HepG2 (cell line): ENCODE data around the gene TOP2A. TPM values are rescaled to one million over a fixed set of nuclear protein-coding genes. Genes with fewer than 3 reads are reported as not detected.
A peak's percentile ranks its signal among the peaks of the same experiment; 100 is the strongest.

Experiments used
- ARID2 ChIP-seq: sonication (generic); formaldehyde crosslinking; IDR thresholded peaks from 2 replicates; pipeline ENCODE4 v1.8.1; 2022; ENCODE audit warnings: mild to moderate bottlenecking, missing genetic modification reagents, borderline replicate concordance
- ATF7-NPFF ChIP-seq: sonication (generic); formaldehyde crosslinking; IDR thresholded peaks from 2 replicates; pipeline ENCODE4 v1.8.1; 2023; ENCODE audit warnings: mild to moderate bottlenecking, low read depth, missing genetic modification reagents, moderate library complexity
- KDM5A ChIP-seq: fragments of 200-600 bp; sonication (generic); IDR thresholded peaks from 2 replicates; pipeline ENCODE4 v1.7.0; 2018; ENCODE audit warnings: antibody characterized with exemption, mild to moderate bottlenecking, low read length, borderline replicate concordance
- NFAT5 ChIP-seq: sonication (generic); formaldehyde crosslinking; IDR thresholded peaks from 2 replicates; pipeline ENCODE4 v1.4.0; 2020; ENCODE audit warnings: missing genetic modification reagents
- NR2F1 ChIP-seq, 2 experiments: fragments of 450-650 bp in 1 of 2; formaldehyde crosslinking in 1 of 2; IDR thresholded peaks; 2 replicates each; pipeline versions ENCODE4 v1.5.0 to v1.6.1; 2016 to 2020; ENCODE audit warnings: mild to moderate bottlenecking in 1 of 2, missing compliant biosample characterization in 1 of 2, missing genetic modification reagents in 1 of 2, moderate library complexity in 1 of 2
- POLR2AphosphoS5 ChIP-seq: IDR thresholded peaks from 2 replicates; pipeline ENCODE4 v1.6.1; 2012; ENCODE audit warnings: low read depth, low read length
- SALL1 ChIP-seq: sonication (generic); formaldehyde crosslinking; IDR thresholded peaks from 2 replicates; pipeline ENCODE4 v1.8.0; 2022; ENCODE audit warnings: mild to moderate bottlenecking, missing genetic modification reagents
- SIN3A ChIP-seq: IDR thresholded peaks from 2 replicates; pipeline ENCODE4 v1.6.1; 2011; ENCODE audit warnings: low read depth, mild to moderate bottlenecking, control low read depth, low read length, borderline replicate concordance
- TARDBP ChIP-seq: sonication (generic); formaldehyde crosslinking; IDR thresholded peaks from 2 replicates; pipeline ENCODE4 v1.8.0; 2022; ENCODE audit warnings: mild to moderate bottlenecking, missing genetic modification reagents
- ZBTB10 ChIP-seq: sonication (generic); formaldehyde crosslinking; IDR thresholded peaks from 2 replicates; pipeline ENCODE4 v1.4.0; 2020; ENCODE audit warnings: missing genetic modification reagents, borderline replicate concordance
- ZBTB7B ChIP-seq: sonication (generic); formaldehyde crosslinking; IDR thresholded peaks from 2 replicates; pipeline ENCODE4 v1.4.0; 2020; ENCODE audit warnings: missing genetic modification reagents
- ZNF232 ChIP-seq: sonication (generic); formaldehyde crosslinking; IDR thresholded peaks from 2 replicates; pipeline ENCODE4 v1.4.0; 2020; ENCODE audit warnings: missing genetic modification reagents, borderline replicate concordance
- ZNF30 ChIP-seq: sonication (generic); formaldehyde crosslinking; IDR thresholded peaks from 2 replicates; pipeline ENCODE4 v1.5.0; 2020; ENCODE audit warnings: mild to moderate bottlenecking, missing genetic modification reagents
- ZNF34 ChIP-seq: sonication (generic); formaldehyde crosslinking; IDR thresholded peaks from 2 replicates; pipeline ENCODE4 v1.4.0; 2020; ENCODE audit warnings: mild to moderate bottlenecking, missing genetic modification reagents, borderline replicate concordance
- ZNF430 ChIP-seq: sonication (generic); formaldehyde crosslinking; IDR thresholded peaks from 2 replicates; pipeline ENCODE4 v1.9.0; 2021; ENCODE audit warnings: mild to moderate bottlenecking, missing genetic modification reagents
- ZNF441 ChIP-seq: sonication (generic); formaldehyde crosslinking; IDR thresholded peaks from 2 replicates; pipeline ENCODE4 v1.7.0; 2021; ENCODE audit warnings: missing genetic modification reagents, borderline replicate concordance
- ZNF564 ChIP-seq: sonication (generic); formaldehyde crosslinking; IDR thresholded peaks from 2 replicates; pipeline ENCODE4 v1.8.1; 2023; ENCODE audit warnings: mild to moderate bottlenecking, missing genetic modification reagents
- ZNF572 ChIP-seq: sonication (generic); formaldehyde crosslinking; IDR thresholded peaks from 2 replicates; pipeline ENCODE4 v1.5.1; 2020; ENCODE audit warnings: mild to moderate bottlenecking, missing genetic modification reagents
- ZNF580 ChIP-seq: IDR thresholded peaks from 2 replicates; pipeline ENCODE4 v1.6.1; 2016; ENCODE audit warnings: low read depth, borderline replicate concordance
- ZNF607 ChIP-seq: sonication (generic); formaldehyde crosslinking; IDR thresholded peaks from 2 replicates; pipeline ENCODE4 v1.5.1; 2020; ENCODE audit warnings: missing genetic modification reagents, mild to moderate bottlenecking, borderline replicate concordance
- ZNF777 ChIP-seq: sonication (generic); formaldehyde crosslinking; IDR thresholded peaks from 2 replicates; pipeline ENCODE4 v1.4.0; 2020; ENCODE audit warnings: missing genetic modification reagents
- polyA plus RNA-seq, 8 experiments: library from polyadenylated mRNA; depleted of rRNA in 3 of 8; stranded (reverse) in 7 of 8; unstranded in 1 of 8; fragments of >200 nt; fragmentation: Illumina TruSeq in 4 of 8; extraction: Trizol in 4 of 8; gene quantifications; 2 replicates each; pipeline versions ENCODE4 v1.2.1 to v1.2.3, GENCODE V29; 2011 to 2016; ENCODE audit warnings: low read depth in 4 of 8, missing spikeins in 1 of 8, mixed read lengths in 1 of 8; ENCODE audit not compliant: insufficient read depth in 1 of 8
- total RNA-seq, 5 experiments: library from RNA; depleted of rRNA; stranded (reverse); fragments of >200 nt; fragmentation: Illumina TruSeq; extraction: Trizol; gene quantifications; 2 replicates each; pipeline ENCODE4 v1.2.3, GENCODE V29; 2016; ENCODE audit warnings: low read depth in 1 of 5

The TOP2A gene
- total and polyA plus RNA-seq, 2 of the 13 experiments (the other 11 are each of a cell fraction or from before 2014, with no cell fraction given): 108 to 327 TPM

- TF ChIP-seq ZBTB7B (CRISPR knock-in tag) (peak; percentile 17; the same call in 1 of the 2 replicates), ZNF30 (CRISPR knock-in tag) (no peak), SALL1 (CRISPR knock-in tag) (peak; percentile 42; the same call in 1 of the 2 replicates), ZNF564 (0 out of 2 replicates have a peak, but pooled peaks have one; percentile 43), ZNF580 (CRISPR knock-in tag) (no peak), ZBTB10 (CRISPR knock-in tag) (peak; percentile 66; the same call in 1 of the 2 replicates), NR2F1 (CRISPR knock-in tag; IDR thresholded peaks at IDR 0.05) (0 out of 4 replicates have a peak, but pooled peaks of 1 of the 2 experiments have one; percentile 24), ZNF232 (CRISPR knock-in tag) (peak; percentile 49; the same call in 1 of the 2 replicates), ZNF607 (CRISPR knock-in tag) (peak; percentile 57; the same call in 1 of the 2 replicates), POLR2AphosphoS5 (peak; percentile 58; the same call in 1 of the 2 replicates), ZNF34 (CRISPR knock-in tag) (no peak), ARID2 (CRISPR knock-in tag) (0 out of 2 replicates have a peak, but pooled peaks have one; percentile 29), ATF7-NPFF (CRISPR knock-in tag) (peak; percentile 32; the same call in 1 of the 2 replicates), TARDBP (CRISPR knock-in tag) (peak; percentile 35; the same call in 1 of the 2 replicates), NFAT5 (CRISPR knock-in tag) (no peak), ZNF777 (CRISPR knock-in tag) (peak; percentile 95), ZNF430 (CRISPR knock-in tag) (0 out of 2 replicates have a peak, but pooled peaks have one; percentile 6), ZNF572 (peak; percentile 70; the same call in 1 of the 2 replicates), ZNF441 (no peak), KDM5A (peak; percentile 26; the same call in 1 of the 2 replicates), SIN3A (peak; percentile 85; the same call in 1 of the 2 replicates)
Observed at GRCh38 chr17:40341808-40342503, 75.7 kb downstream of the TOP2A start (continued).
